Astrocyte of the cerebellum (primary cell): ENCODE data around the gene ASPSCR1.

Experiments
- DNase-seq: peaks from one replicate; pipeline ENCODE4 v3.0.0-alpha.2; 2011; ENCODE audit warnings: low read depth
- H3K4me3 ChIP-seq: 2 replicates; pipeline ENCODE4 v1.5.1; 2011; ENCODE audit warnings: mild to moderate bottlenecking, low read depth, low read length, moderate library complexity
- CTCF ChIP-seq: IDR thresholded peaks from 2 replicates; pipeline ENCODE4 v1.5.1; 2012; ENCODE audit warnings: low read length, low read depth, moderate library complexity, mild to moderate bottlenecking; ENCODE audit errors: missing control alignments
- in situ Hi-C: cut with HindIII; loops from 2 replicates; pipeline ENCODE4 v1.10.0; 2017; ENCODE audit warnings: low sequenced_read_pairs

Gene ASPSCR1

GRCh38 chr17:81931189-81931556 is 46.3 kb upstream of the ASPSCR1 start:
- no peak for TF ChIP-seq CTCF
- DNase-seq = no peak
- in situ Hi-C loops = no loop called here
- H3K4me3 ChIP-seq = no peak overlapping the region

- in situ Hi-C loops = no loop called here
- DNase-seq = no peak
- no peak overlapping the region for H3K4me3 ChIP-seq
- TF ChIP-seq CTCF = no peak
Measured at GRCh38 chr17:81931557-81932332, 45.7 kb upstream of the ASPSCR1 start.

GRCh38 chr17:81932333-81932983 is 45.0 kb upstream of the ASPSCR1 start:
- no peak for TF ChIP-seq CTCF
- DNase-seq = no peak
- in situ Hi-C loops = no loop called here
- H3K4me3 ChIP-seq = no peak overlapping the region

GRCh38 chr17:81933178-81933699 is 44.2 kb upstream of the ASPSCR1 start:
- no peak overlapping the region for H3K4me3 ChIP-seq
- no peak for TF ChIP-seq CTCF
- in situ Hi-C loops = no loop called here
- DNase-seq = no peak

- H3K4me3 ChIP-seq = no peak overlapping the region
- DNase-seq = no peak
- in situ Hi-C loops = no loop called here
- TF ChIP-seq CTCF = no peak
Measured at GRCh38 chr17:81934098-81934757, 43.2 kb upstream of the ASPSCR1 start.

GRCh38 chr17:81934850-81935708 is 42.4 kb upstream of the ASPSCR1 start:
- H3K4me3 ChIP-seq = no peak overlapping the region
- no peak for TF ChIP-seq CTCF
- in situ Hi-C loops = no loop called here
- DNase-seq = no peak
